Measurements from ENCODE around the gene CCDC54. TPM values are rescaled to one million over a fixed set of nuclear protein-coding genes. Genes with fewer than 3 reads are reported as not detected.

CCDC54 gene
- total RNA-seq, 1 donor from 2014 or later, result not detected

GRCh38 chr3:107365051-107365450, 12.2 kb upstream of the CCDC54 start:
- Histone ChIP-seq H3K9me3 (no peaks in the 10 kb centered on the region), H3K27me3 (no peaks in the 10 kb centered on the region), H3K27ac (no peak overlapping the region), H3K36me3 (no peaks in the 10 kb centered on the region), H3K4me1 (no peaks in the 10 kb centered on the region), H3K4me3 (no peak overlapping the region)
- no peak for DNase-seq (ENCODE audit: extremely low spot score in 2 of 2)
- intact Hi-C loops (cut with DNase I), result no loop called here
- TF ChIP-seq POLR2A (IDR thresholded peaks at IDR 0.05), result no peak
- TF ChIP-seq, protein P1, sequence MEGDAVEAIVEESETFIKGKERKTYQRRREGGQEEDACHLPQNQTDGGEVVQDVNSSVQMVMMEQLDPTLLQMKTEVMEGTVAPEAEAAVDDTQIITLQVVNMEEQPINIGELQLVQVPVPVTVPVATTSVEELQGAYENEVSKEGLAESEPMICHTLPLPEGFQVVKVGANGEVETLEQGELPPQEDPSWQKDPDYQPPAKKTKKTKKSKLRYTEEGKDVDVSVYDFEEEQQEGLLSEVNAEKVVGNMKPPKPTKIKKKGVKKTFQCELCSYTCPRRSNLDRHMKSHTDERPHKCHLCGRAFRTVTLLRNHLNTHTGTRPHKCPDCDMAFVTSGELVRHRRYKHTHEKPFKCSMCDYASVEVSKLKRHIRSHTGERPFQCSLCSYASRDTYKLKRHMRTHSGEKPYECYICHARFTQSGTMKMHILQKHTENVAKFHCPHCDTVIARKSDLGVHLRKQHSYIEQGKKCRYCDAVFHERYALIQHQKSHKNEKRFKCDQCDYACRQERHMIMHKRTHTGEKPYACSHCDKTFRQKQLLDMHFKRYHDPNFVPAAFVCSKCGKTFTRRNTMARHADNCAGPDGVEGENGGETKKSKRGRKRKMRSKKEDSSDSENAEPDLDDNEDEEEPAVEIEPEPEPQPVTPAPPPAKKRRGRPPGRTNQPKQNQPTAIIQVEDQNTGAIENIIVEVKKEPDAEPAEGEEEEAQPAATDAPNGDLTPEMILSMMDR (IDR thresholded peaks at IDR 0.05), result no peak
- TF ChIP-seq POLR2AphosphoS5 (IDR thresholded peaks at IDR 0.05; ENCODE audit: insufficient read depth in 1 of 2, low read depth in 1 of 2), result no peak

DNA sequence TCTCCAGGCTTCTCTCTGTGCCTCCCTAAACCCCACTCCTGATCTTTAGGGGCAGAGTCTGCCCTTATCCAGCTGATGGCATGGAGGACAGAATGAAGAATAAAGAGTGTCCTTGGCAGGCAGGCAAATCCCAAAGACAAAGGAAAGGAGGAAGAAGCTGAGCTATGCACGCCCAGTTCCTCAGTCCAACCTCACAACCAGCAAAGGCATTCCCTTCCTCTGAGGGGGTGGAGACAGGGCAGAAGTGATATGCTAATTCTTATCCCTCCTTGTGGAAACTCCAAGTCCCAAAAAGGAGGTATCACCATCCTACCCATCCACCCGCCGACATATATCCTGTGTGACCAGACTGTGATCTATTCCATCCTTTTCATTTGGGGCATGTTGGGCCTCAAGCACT, 10.5 kb upstream of the CCDC54 start:
- no peaks in the 10 kb centered on the region for H3K9me3 ChIP-seq
- no peak overlapping the region for H3K4me3 ChIP-seq
- intact Hi-C loops (cut with DNase I), result no loop called here
- TF ChIP-seq POLR2A (IDR thresholded peaks at IDR 0.05) (no peak), POLR2AphosphoS5 (IDR thresholded peaks at IDR 0.05; ENCODE audit: insufficient read depth in 1 of 2, low read depth in 1 of 2) (no peak)
- TF ChIP-seq, protein P1 (IDR thresholded peaks at IDR 0.05), result no peak
- no peaks in the 10 kb centered on the region for H3K4me1 ChIP-seq
- no peak overlapping the region for H3K27ac ChIP-seq
- H3K27me3 ChIP-seq, result no peaks in the 10 kb centered on the region
- no peak for DNase-seq (ENCODE audit: extremely low spot score in 2 of 2)
- H3K36me3 ChIP-seq, result no peaks in the 10 kb centered on the region

GRCh38 chr3:107367353-107367752, 9.9 kb upstream of the CCDC54 start:
- H3K36me3 ChIP-seq, result no peaks in the 10 kb centered on the region
- no peak overlapping the region for H3K27ac ChIP-seq
- no peak overlapping the region for H3K4me3 ChIP-seq
- intact Hi-C loops (cut with DNase I), result no loop called here
- H3K9me3 ChIP-seq, result no peaks in the 10 kb centered on the region
- TF ChIP-seq, protein P1 (IDR thresholded peaks at IDR 0.05), result no peak
- TF ChIP-seq POLR2A (IDR thresholded peaks at IDR 0.05) (no peak), POLR2AphosphoS5 (IDR thresholded peaks at IDR 0.05; ENCODE audit: insufficient read depth in 1 of 2, low read depth in 1 of 2) (no peak)
- H3K27me3 ChIP-seq, result no peaks in the 10 kb centered on the region
- no peak for DNase-seq (ENCODE audit: extremely low spot score in 2 of 2)
- H3K4me1 ChIP-seq, result no peaks in the 10 kb centered on the region

- intact Hi-C loops (cut with DNase I), result no loop called here
- H3K9me3 ChIP-seq, result no peaks in the 10 kb centered on the region
Measured at GRCh38 chr3:107368654-107369398, 8.4 kb upstream of the CCDC54 start.

GRCh38 chr3:107369791-107370190, 7.4 kb upstream of the CCDC54 start:
- DNase-seq (ENCODE audit: extremely low spot score in 2 of 2), result no peak
- Histone ChIP-seq H3K4me3 (no peak overlapping the region), H3K27ac (no peak overlapping the region), H3K36me3 (no peaks in the 10 kb centered on the region), H3K4me1 (no peaks in the 10 kb centered on the region), H3K9me3 (no peaks in the 10 kb centered on the region), H3K27me3 (no peaks in the 10 kb centered on the region)
- no peak for TF ChIP-seq POLR2A (IDR thresholded peaks at IDR 0.05)
- TF ChIP-seq, protein P1 (IDR thresholded peaks at IDR 0.05), result no peak
- no peak for TF ChIP-seq POLR2AphosphoS5 (IDR thresholded peaks at IDR 0.05; ENCODE audit: insufficient read depth in 1 of 2, low read depth in 1 of 2)
- intact Hi-C loops (cut with DNase I), result no loop called here

More at GRCh38 chr3:107368654-107369398, 8.4 kb upstream of the CCDC54 start:
- H3K36me3 ChIP-seq, result no peaks in the 10 kb centered on the region
- DNase-seq (ENCODE audit: extremely low spot score in 2 of 2), result no peak
- H3K4me3 ChIP-seq, result no peak overlapping the region
- H3K4me1 ChIP-seq, result no peaks in the 10 kb centered on the region
- H3K27me3 ChIP-seq, result no peaks in the 10 kb centered on the region
- TF ChIP-seq POLR2AphosphoS5 (IDR thresholded peaks at IDR 0.05; ENCODE audit: insufficient read depth in 1 of 2, low read depth in 1 of 2) (no peak), POLR2A (IDR thresholded peaks at IDR 0.05) (no peak)
- TF ChIP-seq, protein P1 (IDR thresholded peaks at IDR 0.05), result no peak
- H3K27ac ChIP-seq, result no peak overlapping the region
